A673 (cell line): ENCODE measurements around the gene VWA5B2.

Source experiments
- CTCF ChIP-seq: fragments of 300-800, 200-600 bp; sonication (generic); conservative IDR thresholded peaks from 2 replicates; pipeline ENCODE4 v1.5.1; 2017; ENCODE audit warnings: low read depth, mild to moderate bottlenecking, antibody characterized with exemption, low read length, moderate library complexity, mixed read lengths
- EZH2 ChIP-seq: fragments of 200-600 bp; sonication (generic); IDR thresholded peaks from 2 replicates; pipeline ENCODE4 v1.6.1; 2017; ENCODE audit warnings: borderline replicate concordance, low read depth, mild to moderate bottlenecking, mixed read lengths, antibody characterized with exemption, low read length; ENCODE audit not compliant: poor library complexity, severe bottlenecking

GRCh38 chr3:184250167-184250828 is 20.9 kb downstream of the VWA5B2 start:
- TF ChIP-seq EZH2: no peak
- peak; percentile 91 for TF ChIP-seq CTCF
